Measurements from ENCODE around the gene L3MBTL3. TPM values are rescaled to one million over a fixed set of nuclear protein-coding genes. Genes with fewer than 3 reads are reported as not detected.
"Not testable (repeated sequence)": the region's sequence is repeated elsewhere in the genome, so short reads cannot be mapped to it uniquely, and the experiment has no call there.

L3MBTL3 gene
- total RNA-seq, 1 donor from 2014 or later, result 21.1 TPM

DNA sequence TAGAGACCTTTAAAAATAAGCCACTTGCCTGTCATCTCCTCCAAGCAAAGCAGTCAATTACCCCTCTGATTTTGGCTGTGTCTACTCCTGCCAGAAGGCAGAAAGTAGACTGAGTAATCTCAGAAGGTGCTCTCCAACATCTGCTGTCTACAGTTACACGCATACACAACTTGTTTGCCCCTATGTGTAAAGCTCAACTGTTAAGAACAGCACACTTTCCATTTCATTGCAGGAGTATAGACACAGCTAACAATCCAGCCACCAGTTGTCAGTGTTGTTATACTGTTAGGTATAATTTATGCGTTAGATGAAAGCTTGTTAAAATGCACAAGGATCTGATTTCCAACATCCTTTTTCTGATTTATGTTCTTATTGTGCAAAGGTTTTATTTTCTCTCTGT is 116.2 kb downstream of the L3MBTL3 start:
- no peak for DNase-seq (ENCODE audit: extremely low read depth, low read depth, low spot score)

DNA sequence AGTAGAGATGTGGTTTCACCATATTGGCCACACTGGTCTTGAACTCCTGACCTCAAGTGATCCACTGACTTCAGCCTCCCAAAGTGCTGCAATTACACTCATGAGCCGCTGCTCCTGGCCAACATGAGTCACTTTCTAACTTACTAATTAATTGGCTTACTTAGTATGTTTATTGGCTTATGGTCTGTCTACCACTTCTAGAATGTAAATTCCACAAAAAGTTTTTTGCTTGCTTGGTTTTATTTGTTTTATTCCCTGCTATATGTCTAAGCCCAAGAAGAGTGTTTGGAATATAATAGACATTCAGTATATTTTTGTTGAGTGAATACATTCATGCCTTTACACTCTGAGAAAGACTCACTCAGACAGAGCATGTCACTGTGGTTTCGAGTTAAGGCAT is 118.4 kb downstream of the L3MBTL3 start:
- no peak for DNase-seq (ENCODE audit: extremely low read depth, low read depth, low spot score)

DNA sequence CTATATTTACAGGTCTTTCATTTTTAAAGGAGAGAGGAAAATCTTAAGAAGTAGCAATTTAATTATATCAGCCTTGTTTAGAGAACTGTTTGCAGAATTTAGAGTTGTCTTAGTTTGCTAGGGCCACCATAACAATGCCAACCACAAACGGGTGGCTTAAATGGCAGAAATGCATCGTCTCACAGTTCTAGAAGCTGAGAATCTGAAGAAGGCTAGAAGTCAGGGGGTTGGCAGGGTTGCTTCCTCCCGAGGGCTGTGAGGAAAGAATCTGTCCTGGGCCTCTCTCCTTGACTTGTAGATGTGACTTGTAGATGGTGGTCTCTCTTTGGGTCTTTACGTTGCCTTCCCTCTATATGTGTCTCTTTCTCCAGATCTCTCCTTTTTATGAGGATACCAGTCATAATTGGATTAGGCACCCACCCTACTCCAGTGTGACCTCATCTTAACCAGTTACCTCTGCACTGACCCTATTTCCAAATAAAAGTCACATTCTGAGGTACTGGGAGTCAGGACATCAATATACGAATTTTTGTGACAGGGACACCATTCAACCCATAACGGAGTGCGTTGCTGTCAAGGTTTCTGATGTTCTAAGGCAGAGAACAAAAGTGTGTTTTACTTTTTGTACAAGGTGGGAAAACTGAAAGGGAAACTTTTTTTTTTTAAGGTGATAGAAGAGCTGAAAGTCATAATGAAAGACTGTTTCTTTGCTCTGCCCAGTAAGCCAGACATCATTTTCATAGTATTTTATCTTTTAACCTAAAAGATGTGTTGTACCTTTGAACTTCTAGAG is 119.9 kb downstream of the L3MBTL3 start:
- DNase-seq (ENCODE audit: extremely low read depth, low read depth, low spot score), result no peak

DNA sequence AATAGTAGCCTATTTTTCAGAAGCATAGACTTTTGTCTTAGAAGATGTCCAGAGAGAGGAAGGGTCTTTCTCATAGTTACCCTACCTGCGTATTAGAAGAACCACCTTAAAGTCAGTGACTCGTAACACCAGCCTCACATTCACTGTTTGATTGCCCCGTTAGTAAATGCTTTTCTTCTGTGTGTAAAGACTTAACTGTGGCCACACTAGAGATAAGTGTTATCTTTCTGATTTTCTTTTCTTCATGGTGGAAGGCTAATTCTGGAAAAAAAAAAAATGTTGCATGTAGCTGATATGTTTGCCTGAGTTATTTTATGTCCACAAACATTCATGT is 120.5 kb downstream of the L3MBTL3 start:
- DNase-seq (ENCODE audit: extremely low read depth, low read depth, low spot score), result no peak

DNA sequence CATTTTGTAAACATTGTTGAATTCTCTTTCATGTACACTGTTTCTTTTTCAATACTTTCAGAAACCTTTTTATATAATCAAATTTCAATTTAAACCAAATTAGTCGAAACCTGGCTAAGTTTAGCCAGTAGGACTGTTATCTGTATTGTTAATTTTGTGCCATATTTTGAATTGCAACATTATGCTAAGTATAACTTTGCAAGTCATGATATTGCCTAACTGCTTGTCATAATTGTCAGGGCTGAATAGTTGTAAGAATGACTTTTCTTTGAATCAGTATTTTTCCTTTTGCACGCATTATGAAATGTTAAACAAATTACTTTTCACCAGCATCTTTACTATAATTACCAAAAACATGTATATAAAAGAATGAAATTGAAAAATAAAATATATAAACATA is 121.7 kb downstream of the L3MBTL3 start:
- no peak for DNase-seq (ENCODE audit: extremely low read depth, low read depth, low spot score)

DNA sequence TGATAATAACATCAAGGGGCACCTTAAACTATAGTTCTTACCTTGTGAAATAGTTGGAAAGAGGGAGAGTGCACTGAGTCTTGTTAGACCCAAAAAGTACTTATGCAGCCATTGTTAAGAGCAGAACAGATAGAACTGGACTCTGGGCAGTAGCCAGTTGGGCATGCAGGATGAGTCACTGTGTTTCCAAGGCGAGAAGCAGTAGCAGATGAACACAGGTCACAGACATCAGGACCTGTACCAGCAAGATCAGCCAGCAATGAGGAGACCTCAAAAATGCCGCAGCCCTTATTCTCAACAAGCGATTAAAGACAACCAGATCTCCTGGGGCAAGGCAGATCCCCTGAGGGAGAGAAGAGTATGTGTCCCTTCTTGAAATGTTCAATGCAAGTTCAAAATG is 125.3 kb downstream of the L3MBTL3 start:
- no peak for DNase-seq (ENCODE audit: extremely low read depth, low read depth, low spot score)

DNA sequence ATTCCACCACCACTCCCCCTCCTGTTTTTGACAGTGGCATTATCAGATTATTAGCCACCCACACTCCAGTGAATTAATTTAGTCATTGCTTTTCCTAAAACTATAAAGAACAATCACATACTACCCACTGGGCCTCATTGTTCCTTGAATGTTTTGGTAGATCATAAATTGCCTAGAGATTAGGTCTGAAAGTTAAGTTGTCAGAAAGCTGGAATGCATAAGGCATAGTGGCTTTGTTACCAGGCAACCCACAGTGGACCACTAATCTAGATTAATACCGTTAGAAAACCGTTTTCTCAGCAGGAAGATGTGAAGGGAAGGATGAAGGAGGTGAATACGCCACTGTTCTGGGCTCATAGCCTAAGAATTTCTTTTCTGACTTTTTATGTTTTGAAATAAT is 128.7 kb downstream of the L3MBTL3 start:
- DNase-seq (ENCODE audit: extremely low read depth, low read depth, low spot score), result no peak

DNA sequence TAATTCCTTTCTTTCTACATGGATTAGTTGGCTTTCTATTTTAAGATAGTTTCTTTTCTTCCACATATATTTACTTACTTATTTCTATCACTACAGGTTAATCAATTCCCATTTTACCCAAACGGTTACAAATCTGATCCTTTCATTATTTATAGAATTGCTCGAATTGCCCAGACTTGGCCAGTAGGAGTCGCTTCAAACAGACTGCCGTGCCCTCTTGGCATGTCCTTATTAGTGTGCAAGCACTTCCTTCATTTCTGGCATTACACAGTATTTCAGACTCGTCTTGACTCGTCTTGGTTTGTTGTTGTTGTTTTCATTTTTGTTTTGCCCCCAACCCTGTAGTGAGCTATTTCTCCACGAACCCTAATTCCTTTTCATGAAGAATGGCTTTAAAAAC is 129.8 kb downstream of the L3MBTL3 start:
- DNase-seq (ENCODE audit: extremely low read depth, low read depth, low spot score), result no peak

DNA sequence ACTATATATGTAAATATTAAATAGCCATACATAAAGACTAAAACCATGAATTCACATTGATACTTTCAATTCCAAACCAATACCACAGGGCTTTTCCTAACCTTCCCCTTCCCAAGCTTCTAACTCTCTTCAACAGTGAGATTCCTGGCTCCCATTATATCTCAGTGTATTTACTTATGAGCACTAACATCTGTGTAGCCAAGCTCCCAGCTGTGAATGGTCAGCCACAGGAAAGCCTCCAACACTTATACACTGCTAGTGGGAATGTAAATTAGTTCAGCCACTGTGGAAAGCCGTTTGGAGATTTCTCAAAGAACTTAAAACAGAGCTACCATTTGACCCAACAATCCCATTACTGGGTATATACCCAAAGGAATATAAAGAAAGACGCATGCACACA is 130.6 kb downstream of the L3MBTL3 start:
- not testable (repeated sequence) for DNase-seq (ENCODE audit: extremely low read depth, low read depth, low spot score)

DNA sequence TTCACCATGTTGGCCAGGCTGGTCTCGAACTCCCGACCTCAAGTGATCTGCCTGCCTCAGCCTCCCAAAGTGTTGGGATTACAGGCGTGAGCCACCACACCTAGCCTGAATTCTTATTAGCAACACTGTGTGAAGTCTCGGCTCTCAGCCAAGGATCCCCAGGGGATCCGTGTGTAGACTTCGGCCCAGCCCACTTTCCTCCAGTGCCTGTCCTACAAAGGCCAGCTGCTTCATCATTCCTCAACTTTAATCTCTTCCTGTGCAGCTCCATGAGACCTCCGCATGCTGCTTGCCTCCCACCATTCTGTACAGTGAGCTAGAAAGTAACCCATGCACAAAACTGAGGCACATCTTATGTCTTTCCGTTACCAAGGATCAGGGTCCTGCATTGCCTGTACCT is 132.5 kb downstream of the L3MBTL3 start:
- DNase-seq (ENCODE audit: extremely low read depth, low read depth, low spot score), result no peak

DNA sequence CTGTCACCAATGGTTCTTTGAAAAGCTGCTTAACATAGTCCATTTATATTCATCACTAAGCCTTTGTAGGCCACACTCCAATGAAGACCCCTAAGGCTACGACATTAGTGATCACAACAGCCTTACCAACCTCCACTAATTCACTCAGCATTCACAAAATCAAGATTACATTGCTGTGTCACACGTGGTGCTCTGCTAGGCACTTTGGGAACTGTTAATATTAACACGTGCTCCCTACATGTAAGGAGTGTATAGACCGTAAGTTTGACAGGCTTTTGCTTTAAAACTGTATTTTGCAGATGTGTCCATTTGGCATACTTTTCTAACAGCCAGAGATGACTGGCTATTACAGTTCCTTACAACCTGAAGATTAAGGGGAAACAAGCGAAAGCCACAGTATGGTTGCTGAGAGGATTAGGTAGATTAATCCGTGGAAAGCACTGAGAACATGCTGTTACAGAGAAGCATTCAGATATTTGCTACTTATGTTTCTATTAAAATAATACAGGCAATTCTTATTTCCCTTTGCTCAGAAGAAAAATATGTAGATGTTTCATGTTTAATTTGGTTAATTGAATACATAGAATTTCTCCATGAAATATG is 134.6 kb downstream of the L3MBTL3 start:
- DNase-seq (ENCODE audit: extremely low read depth, low read depth, low spot score), result no peak

DNA sequence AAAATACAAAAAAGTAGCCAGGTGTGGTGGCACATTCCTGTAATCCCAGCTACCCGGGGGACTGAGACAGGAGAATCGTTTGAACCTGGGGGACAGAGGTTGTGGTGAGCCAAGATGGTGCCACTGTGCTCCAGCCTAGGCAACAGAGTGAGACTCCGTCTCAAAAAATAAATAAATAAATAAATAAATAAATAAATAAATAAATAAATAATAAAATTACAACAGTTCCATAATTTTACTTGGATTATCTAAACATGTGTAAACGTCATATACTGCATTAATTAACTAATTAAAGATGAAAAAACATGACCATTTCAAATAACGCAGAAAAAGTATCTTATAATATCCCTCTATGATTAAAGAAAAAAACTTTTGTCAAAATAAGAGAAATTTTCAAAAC is 138.5 kb downstream of the L3MBTL3 start:
- DNase-seq (ENCODE audit: extremely low read depth, low read depth, low spot score), result no peak

DNA sequence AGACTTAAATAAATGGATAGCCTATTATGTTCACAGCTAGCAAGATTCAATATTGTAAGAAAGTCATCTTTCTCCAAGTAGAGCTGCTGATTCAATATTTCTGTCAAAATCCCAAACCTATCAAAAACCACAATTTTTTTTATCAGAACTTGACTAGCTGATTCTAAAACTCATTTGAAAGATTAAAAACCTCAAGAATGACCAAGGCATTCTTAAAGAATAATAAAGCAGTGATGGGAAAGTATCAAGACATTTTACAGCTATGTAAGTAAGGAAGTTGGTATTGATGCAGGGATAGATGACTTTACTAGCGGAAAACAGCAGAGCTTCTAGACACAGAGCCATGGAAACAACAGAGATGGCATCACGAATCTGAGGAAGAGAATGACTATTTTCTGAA is 139.7 kb downstream of the L3MBTL3 start:
- DNase-seq (ENCODE audit: extremely low read depth, low read depth, low spot score), result no peak

DNA sequence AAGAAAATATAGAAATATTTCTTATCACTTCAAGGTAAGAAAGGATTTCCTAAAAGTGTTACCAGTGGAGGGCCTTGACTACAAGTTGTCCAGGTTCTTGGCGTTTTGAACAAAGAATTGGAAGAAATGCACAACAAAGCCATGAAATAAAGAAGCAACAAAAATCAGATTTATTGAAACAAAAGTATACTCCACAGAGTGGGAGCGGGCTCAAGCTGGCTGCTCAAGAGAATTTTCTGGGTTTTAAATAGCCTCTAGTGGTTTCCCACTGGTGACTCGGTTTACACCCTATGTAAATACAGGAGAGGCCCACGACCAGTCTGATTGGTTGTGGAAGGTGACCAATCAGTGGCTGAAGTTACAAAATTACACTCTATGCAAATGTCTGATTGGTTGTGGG is 140.2 kb downstream of the L3MBTL3 start:
- DNase-seq (ENCODE audit: extremely low read depth, low read depth, low spot score), result no peak

DNA sequence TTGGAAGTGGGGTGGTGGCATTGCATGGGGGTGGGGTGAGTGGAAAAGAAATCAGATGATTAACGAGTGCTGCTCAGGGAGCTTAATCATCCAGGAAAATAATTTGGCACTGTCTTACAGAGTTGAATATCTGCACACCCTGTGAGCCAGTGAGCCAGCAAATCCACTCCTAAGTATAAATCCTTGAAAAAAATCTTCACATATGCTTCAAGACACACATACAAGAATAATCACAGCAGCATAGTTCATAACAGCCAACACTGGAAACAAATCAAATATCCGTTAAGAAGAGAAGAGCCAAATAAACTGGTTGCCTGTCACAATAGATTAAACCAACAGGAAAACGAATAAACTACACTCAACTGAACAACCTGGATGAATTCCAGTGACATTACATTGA is 141.6 kb downstream of the L3MBTL3 start:
- no peak for DNase-seq (ENCODE audit: extremely low read depth, low read depth, low spot score)

DNA sequence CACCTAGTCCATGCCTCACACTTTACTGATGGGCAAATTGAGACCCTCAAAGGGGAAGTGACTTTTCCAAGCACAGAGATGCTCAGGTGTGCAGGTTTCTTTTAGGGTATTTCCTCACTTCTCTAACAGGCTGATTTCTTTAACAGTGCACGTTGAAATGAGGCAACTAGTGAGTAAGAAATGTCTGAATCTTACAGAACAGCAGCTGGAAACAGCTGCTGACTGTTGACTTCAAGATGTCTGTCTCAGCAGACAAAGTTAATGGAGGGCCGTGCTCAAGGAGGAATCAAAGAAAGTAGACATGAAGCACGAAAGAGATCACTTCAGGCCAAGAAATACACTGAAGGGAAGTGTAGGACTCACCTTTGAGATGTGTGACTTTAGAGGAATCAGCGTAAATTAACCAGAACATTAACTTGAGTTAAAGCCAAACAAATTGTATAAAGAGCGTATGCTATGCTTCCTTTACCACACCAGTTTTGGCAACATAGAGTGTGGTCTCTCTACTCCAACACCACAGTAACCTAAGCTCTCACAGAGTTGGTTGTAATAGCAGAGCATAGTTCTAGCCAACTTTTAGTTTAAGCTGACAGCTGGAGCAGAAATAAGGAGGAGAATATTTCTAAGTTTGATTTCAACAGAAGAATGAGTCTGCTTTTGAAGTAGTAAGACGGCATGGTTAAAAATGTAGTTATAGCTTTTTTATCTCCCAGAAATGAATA is 143.5 kb downstream of the L3MBTL3 start:
- DNase-seq (ENCODE audit: extremely low read depth, low read depth, low spot score), result no peak

DNA sequence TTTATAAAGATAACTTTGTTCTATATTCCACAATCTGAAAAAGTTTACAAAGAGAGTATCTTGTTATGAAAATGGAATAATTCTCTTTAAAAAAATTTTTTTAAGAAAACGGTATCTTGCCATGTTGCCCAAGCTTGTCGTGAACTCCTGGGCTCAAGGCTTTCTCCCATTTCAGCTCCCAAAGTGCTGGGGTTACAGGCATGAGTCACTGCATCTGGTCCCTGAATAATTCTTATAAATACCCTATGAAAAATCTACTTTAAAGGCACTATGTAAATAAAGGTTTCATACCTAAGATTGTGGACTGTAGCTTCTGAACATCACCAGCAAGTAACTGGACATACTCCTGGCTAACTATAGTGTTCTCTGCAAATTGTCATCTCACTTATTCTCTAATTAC is 144.0 kb downstream of the L3MBTL3 start:
- no peak for DNase-seq (ENCODE audit: extremely low read depth, low read depth, low spot score)

DNA sequence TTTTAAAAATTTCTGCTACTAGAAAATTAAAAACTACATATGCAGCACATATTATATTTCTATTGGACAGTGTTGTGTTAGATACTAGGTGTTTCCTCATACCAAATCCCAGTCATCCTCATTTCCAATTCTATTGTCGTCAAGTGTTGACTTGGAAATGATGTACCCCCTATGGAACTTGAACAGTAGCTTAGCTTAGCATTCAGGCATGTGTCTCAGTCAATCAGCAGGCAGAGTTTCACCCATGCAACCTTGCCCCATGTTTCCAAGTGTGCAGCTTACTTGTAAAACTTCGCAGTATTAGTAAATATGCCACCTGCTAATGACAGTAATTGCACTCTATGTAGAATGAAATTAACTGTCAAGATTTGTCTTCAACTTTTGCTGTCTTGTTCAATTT is 144.9 kb downstream of the L3MBTL3 start:
- no peak for DNase-seq (ENCODE audit: extremely low read depth, low read depth, low spot score)

DNA sequence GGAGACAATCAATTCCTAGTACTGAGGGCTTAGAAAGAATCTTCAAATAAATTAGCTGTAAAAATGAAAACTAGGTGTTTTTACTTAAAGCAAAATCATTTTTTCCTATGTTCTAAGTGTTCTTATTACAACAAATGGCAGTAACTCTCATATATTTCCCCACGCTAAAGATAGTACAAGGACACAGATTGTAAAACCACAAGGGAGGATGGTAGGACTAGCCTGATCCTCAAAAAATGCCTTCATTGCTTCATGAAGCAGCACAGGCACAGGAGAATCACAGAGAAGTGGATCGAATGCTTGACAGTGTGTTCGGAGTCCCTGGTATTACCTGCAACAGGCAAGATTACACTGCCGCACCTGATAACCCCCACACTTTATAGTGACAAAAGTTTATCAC is 145.9 kb downstream of the L3MBTL3 start:
- DNase-seq (ENCODE audit: extremely low read depth, low read depth, low spot score), result no peak

DNA sequence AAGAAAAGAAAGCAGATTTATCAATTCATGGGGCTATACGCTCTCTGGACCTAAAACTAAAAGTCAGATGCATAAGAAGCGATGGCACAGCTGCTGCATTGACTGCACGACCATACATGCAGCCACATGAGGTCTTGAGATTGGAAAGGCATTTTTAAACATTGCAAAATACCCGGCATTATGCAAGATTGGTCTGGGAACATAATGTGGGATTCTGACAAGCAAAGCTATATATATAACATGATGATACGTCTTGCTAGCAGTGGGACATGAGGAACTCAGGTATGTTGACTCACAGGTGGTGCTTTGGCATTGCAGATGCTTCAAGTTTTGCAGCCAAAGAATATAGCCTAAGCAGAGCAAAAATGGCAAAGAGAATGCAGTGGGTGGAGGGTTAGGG is 149.3 kb downstream of the L3MBTL3 start:
- DNase-seq (ENCODE audit: extremely low read depth, low read depth, low spot score), result no peak

DNA sequence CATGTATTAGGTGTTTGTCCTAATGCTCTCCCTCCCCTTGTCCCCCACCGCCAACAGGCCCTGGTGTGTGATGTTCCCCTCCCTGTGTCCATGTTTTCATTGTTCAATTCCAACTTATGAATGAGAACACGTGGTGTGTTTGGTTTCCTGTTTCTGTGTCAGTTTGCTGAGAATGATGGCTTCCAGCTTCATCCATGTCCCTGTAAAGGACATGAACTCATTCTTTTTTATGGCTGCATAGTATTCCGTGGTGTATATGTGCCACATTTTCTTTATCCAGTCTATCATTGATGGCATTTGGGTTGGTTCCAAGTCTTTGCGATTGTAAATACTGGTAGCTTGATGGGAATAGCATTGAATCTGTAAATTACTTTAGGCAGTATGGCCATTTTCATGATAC is 151.8 kb downstream of the L3MBTL3 start:
- DNase-seq (ENCODE audit: extremely low read depth, low read depth, low spot score), result not testable (repeated sequence)

DNA sequence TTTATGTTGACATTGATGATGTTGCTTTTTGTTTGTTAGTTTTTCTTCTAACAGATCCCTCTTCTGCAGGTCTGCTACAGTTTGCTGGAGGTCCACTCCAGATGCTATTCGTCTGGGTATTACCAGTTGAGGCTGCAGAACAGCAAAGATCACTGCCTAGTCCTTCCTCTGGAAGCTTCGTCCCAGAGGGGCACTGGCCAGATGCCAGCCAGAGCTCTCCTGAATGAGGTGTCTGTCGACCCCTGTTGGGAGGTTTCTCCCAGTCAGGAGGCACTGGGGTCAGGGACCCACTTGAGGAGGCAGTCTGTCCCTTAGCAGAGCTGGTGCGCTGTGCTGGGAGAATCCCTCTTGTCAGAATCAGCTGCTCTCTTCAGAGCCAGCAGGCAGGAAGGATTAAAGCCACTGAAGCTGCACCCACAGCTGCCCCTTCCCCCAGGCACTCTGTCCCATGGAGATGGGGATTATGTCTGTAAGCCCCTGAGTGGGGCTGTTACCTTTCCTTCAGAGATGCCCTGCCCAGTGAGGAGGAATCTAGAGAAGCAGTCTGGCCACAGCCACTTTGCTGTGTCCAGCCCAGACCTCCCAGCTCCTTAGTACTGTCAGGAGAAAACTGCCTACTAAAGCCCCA is 155.1 kb downstream of the L3MBTL3 start:
- DNase-seq (ENCODE audit: extremely low read depth, low read depth, low spot score), result not testable (repeated sequence)
